HG02763 (cell line): Measurements from ENCODE around the gene MRPL12.

Experiments used
- ATAC-seq: cut with Tn5 transposase; IDR thresholded peaks from one replicate; pipeline ENCODE4 v1.9.1; 2021; ENCODE audit warnings: mild to moderate bottlenecking, moderate library complexity; ENCODE audit not compliant: unreplicated experiment

MRPL12 gene

GRCh38 chr17:81682565-81683207, 20.5 kb upstream of the MRPL12 start:
- ATAC-seq: no peak

- no peak for ATAC-seq
Measured at GRCh38 chr17:81683208-81683583, 20.0 kb upstream of the MRPL12 start.

GRCh38 chr17:81683584-81684441, 19.4 kb upstream of the MRPL12 start, which contains the start of the genes ARL16 and HGS:
ARL16 (minus strand) TSS chr17:81683797; CDS start chr17:81683753, 44 bp downstream.
HGS (plus strand) TSS chr17:81684011; CDS start chr17:81684067, 56 bp downstream.
- ATAC-seq: peak; percentile 93

- no peak for ATAC-seq
Measured at GRCh38 chr17:81684442-81684911, 18.7 kb upstream of the MRPL12 start.

GRCh38 chr17:81685108-81685507, 18.1 kb upstream of the MRPL12 start:
- no peak for ATAC-seq

GRCh38 chr17:81686614-81687013, 16.6 kb upstream of the MRPL12 start:
- no peak for ATAC-seq

GRCh38 chr17:81687770-81688541, 15.2 kb upstream of the MRPL12 start:
- ATAC-seq: no peak

- ATAC-seq: no peak
Measured at GRCh38 chr17:81688616-81689015, 14.6 kb upstream of the MRPL12 start.

GRCh38 chr17:81690066-81690465, 13.1 kb upstream of the MRPL12 start:
- no peak for ATAC-seq

- no peak for ATAC-seq
Measured at GRCh38 chr17:81690549-81690948, 12.6 kb upstream of the MRPL12 start.

GRCh38 chr17:81691196-81691595, 12.0 kb upstream of the MRPL12 start:
- ATAC-seq: no peak

GRCh38 chr17:81691608-81692007, 11.6 kb upstream of the MRPL12 start:
- ATAC-seq: no peak

- ATAC-seq: no peak
Measured at GRCh38 chr17:81693509-81694210, 9.5 kb upstream of the MRPL12 start.

- no peak for ATAC-seq
Measured at GRCh38 chr17:81694810-81695209, 8.4 kb upstream of the MRPL12 start.

GRCh38 chr17:81695211-81695610, 8.0 kb upstream of the MRPL12 start:
- ATAC-seq: no peak

- ATAC-seq: no peak
Measured at GRCh38 chr17:81695801-81696200, 7.4 kb upstream of the MRPL12 start.

- ATAC-seq: no peak
Measured at GRCh38 chr17:81696218-81696941, 6.8 kb upstream of the MRPL12 start.

- no peak for ATAC-seq
Measured at GRCh38 chr17:81697261-81698044, 5.7 kb upstream of the MRPL12 start.
